Naive thymus-derived CD4-positive, alpha-beta T cell (primary cell): Measurements from ENCODE around the gene TMEM82. TPM values are rescaled to one million over a fixed set of nuclear protein-coding genes. Genes with fewer than 3 reads are reported as not detected.
A peak's percentile ranks its signal among the peaks of the same experiment; 100 is the strongest.

Source experiments
- ATAC-seq: fragments of 150-1000 bp; cut with Tn5 transposase; 2 replicates; pipeline ENCODE4 v1.10.0; 2021; ENCODE audit warnings: mild to moderate bottlenecking, moderate library complexity
- CTCF ChIA-PET: fragments of 350-600 bp; sonication (Branson Sonifier 250); formaldehyde crosslinking; loops from one replicate; lab custom pipeline; 2021; ENCODE audit warnings: antibody characterized with exemption; lab: Charles Lee
- POLR2A ChIA-PET: fragments of 350-600 bp; sonication (Branson Sonifier 250); formaldehyde crosslinking; loops from one replicate; lab custom pipeline; 2021; ENCODE audit warnings: antibody characterized with exemption, inconsistent platforms; lab: Charles Lee
- DNase-seq, 9 donors: peaks; one replicate each; pipeline versions ENCODE4 v3.0.0 to v3.0.0-alpha.2; 2020 to 2022; ENCODE audit warnings: mixed read lengths in 1 of 9
- H3K27ac ChIP-seq: one replicate; pipeline ENCODE4 v1.7.0; 2013; ENCODE audit warnings: mild to moderate bottlenecking, low read depth, low read length, moderate library complexity
- H3K27me3 ChIP-seq, 2 donors: one replicate each; pipeline ENCODE4 v1.7.0; 2013; ENCODE audit warnings: low read length in 2 of 2, mild to moderate bottlenecking in 2 of 2, moderate library complexity in 2 of 2; ENCODE audit not compliant: control insufficient read depth in 2 of 2, insufficient read depth in 2 of 2
- H3K36me3 ChIP-seq, 3 experiments: 1 replicate in 2 of 3; 2 replicates in 1 of 3; pipeline ENCODE4 v1.7.0; 2013; ENCODE audit warnings: low read length in 3 of 3, mild to moderate bottlenecking in 3 of 3, moderate library complexity in 1 of 3; ENCODE audit not compliant: insufficient read depth in 3 of 3, control insufficient read depth in 2 of 3
- H3K4me1 ChIP-seq, 2 donors: one replicate each; pipeline ENCODE4 v1.7.0; 2013; ENCODE audit warnings: low read length in 2 of 2, mild to moderate bottlenecking in 2 of 2, moderate library complexity in 1 of 2; ENCODE audit not compliant: control insufficient read depth in 2 of 2, insufficient read depth in 2 of 2
- H3K4me3 ChIP-seq: 2 replicates; pipeline ENCODE4 v1.7.0; 2013; ENCODE audit warnings: mild to moderate bottlenecking, low read length
- H3K9me3 ChIP-seq, 3 experiments: 1 replicate in 2 of 3; 2 replicates in 1 of 3; pipeline ENCODE4 v1.7.0; 2013; ENCODE audit warnings: low read length in 3 of 3; ENCODE audit not compliant: control insufficient read depth in 2 of 3
- H3K27ac Mint-ChIP-seq, 9 donors: one replicate each; pipeline ENCODE4 v1.8.0; 2020 to 2022; ENCODE audit warnings: mixed read lengths in 9 of 9, mild to moderate bottlenecking in 8 of 9, moderate library complexity in 5 of 9, inconsistent platforms in 2 of 9
- H3K27me3 Mint-ChIP-seq, 5 donors: one replicate each; pipeline ENCODE4 v1.8.0; 2021 to 2022; ENCODE audit warnings: mixed read lengths in 5 of 5, mild to moderate bottlenecking in 1 of 5
- H3K36me3 Mint-ChIP-seq, 5 donors: one replicate each; pipeline ENCODE4 v1.8.0; 2020 to 2022; ENCODE audit warnings: mixed read lengths in 5 of 5, mild to moderate bottlenecking in 3 of 5, inconsistent platforms in 1 of 5
- H3K4me1 Mint-ChIP-seq, 7 donors: one replicate each; pipeline ENCODE4 v1.8.0; 2020 to 2022; ENCODE audit warnings: mixed read lengths in 7 of 7, mild to moderate bottlenecking in 3 of 7, inconsistent platforms in 1 of 7
- H3K4me3 Mint-ChIP-seq, 10 donors: one replicate each; pipeline ENCODE4 v1.8.0; 2020 to 2022; ENCODE audit warnings: mild to moderate bottlenecking in 10 of 10, mixed read lengths in 10 of 10, moderate library complexity in 6 of 10, inconsistent platforms in 2 of 10
- H3K9me3 Mint-ChIP-seq, 11 donors: one replicate each; pipeline ENCODE4 v1.8.0; 2020 to 2022; ENCODE audit warnings: mixed read lengths in 11 of 11, mild to moderate bottlenecking in 4 of 11, inconsistent platforms in 1 of 11, moderate library complexity in 1 of 11
- intact Hi-C, 2 donors: fragments of 100-400 bp; cut with micrococcal nuclease; formaldehyde crosslinking; loops; one replicate each; pipeline ENCODE4 v1.15.1; 2023
- polyA plus RNA-seq, 2 donors: library from polyadenylated mRNA; unstranded; fragments of 300-500 nt; fragmentation: Illumina TruSeq; gene quantifications; one replicate each; pipeline ENCODE4 v1.2.3, GENCODE V29; 2021
- total RNA-seq, 6 experiments: library from RNA in 5 of 6; stranded (reverse) in 5 of 6; gene quantifications; 1 replicate in 5 of 6; 2 replicates in 1 of 6; pipeline ENCODE4 v1.2.3 and lab custom pipeline; 2021 to 2026

TMEM82 gene
- total and polyA plus RNA-seq, 7 experiments from 2014 or later: not detected

DNA sequence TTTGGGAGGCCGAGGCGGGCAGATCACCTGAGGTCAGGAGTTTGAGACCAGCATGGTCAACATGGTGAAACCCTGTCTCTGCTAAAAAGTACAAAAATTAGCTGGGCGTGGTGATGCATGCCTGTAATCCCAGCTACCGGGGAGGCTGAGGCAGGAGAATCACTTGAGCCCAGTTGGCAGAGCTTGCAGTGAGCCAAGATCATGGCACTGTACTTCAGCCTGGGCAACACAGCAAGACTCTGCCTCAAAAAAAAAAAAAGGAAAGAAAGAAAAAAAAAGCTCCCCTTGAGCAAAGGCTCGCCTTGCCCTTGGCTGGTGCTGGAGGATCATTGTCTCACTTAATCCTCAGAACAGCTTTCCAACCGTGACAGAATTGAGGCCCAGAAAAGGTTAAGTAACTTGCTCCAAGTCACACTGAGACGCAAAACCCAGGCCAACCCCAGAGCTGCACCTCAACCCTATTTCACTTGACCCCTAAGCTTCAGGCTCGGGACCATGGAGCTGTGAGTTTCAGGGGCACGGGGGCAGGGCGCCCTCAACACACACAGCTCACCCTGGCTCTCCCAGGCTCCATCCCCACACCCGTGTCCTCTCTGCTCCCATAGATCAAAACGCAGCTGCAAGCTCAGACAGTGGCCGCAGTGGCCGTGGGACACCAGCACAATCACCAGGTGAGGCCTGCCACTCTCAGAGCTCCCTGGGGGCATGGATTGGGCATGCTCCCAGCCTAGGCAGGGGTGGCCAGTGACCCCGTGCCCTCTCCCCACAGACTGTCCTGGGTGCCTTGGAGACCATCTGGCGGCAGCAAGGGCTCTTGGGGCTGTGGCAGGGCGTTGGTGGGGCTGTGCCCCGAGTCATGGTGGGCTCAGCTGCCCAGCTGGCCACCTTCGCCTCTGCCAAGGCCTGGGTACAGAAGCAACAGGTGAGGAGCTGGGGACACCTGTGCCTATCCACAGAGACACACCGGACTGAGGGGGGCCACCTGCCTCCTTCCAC is 4.7 kb upstream of the TMEM82 start:
- H3K4me1 Mint-ChIP-seq: peaks cover 5 to 7% (median 6%) of the 10 kb centered on the region in 7 donors
- H3K36me3 ChIP-seq: peaks cover 0 to 26% (median 0%) of the 10 kb centered on the region in 3 experiments
- ChIA-PET CTCF (interaction anchor here (0.5 to 0.6 kb wide), 4 partner anchors 79 to 528 kb away, joined by 3 read pairs; no protein-coding TSS in a partner anchor), POLR2A (no interaction called here)
- H3K36me3 Mint-ChIP-seq: peaks cover 0 to 7% (median 0%) of the 10 kb centered on the region in 5 donors
- intact Hi-C loops: no loop called here
- no peaks in the 10 kb centered on the region for H3K9me3 Mint-ChIP-seq
- ATAC-seq (no peak), DNase-seq (no peak)
- no peaks in the 10 kb centered on the region for H3K27me3 Mint-ChIP-seq
- no peaks in the 10 kb centered on the region for H3K4me1 ChIP-seq
- H3K27me3 ChIP-seq: no peaks in the 10 kb centered on the region
- H3K27ac ChIP-seq: no peak overlapping the region
- peak overlapping the region in 2 of 9 donors; percentile 29 to 71 for H3K27ac Mint-ChIP-seq
- no peak overlapping the region for H3K4me3 Mint-ChIP-seq
- H3K9me3 ChIP-seq: no peaks in the 10 kb centered on the region
- H3K4me3 ChIP-seq: no peak overlapping the region

DNA sequence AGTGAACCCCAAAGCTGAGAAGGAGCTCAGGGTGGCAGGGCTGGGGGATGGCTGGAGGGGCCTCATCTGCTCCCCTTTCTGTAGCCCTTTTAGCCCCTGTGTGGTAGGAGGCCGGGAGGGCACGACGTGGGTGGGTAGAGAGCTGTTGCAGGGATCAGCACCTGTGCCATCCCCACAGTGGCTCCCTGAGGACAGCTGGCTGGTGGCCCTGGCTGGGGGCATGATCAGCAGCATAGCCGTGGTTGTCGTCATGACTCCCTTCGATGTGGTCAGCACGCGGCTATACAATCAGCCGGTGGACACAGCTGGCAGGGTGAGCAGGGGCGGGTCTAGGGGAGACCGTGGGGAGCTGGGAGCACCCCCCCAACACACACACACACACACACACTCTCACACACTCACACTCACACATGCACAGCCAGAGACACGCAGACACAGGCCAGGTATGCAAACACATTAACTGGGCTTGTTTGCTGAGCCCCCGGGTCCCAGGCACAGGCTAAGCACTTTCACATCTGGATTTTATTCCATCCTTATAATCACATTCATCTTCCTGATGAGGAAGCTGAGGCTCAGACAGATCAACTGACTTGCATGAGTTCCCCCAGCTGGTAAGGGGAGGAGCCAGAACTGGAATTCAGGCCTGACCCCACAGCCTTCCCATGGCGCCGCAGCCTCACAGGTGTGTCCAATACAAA is 3.7 kb upstream of the TMEM82 start:
- no peaks in the 10 kb centered on the region for H3K27me3 ChIP-seq
- no peak overlapping the region for H3K4me3 ChIP-seq
- H3K27ac ChIP-seq: no peak overlapping the region
- no peaks in the 10 kb centered on the region for H3K27me3 Mint-ChIP-seq
- H3K4me1 Mint-ChIP-seq: peaks cover 5 to 7% (median 6%) of the 10 kb centered on the region in 7 donors
- H3K9me3 Mint-ChIP-seq: no peaks in the 10 kb centered on the region
- ChIA-PET POLR2A (no interaction called here), CTCF (interaction anchor here (0.6 to 1.5 kb wide), 2 partner anchors 144 to 268 kb away, joined by 3 to 7 read pairs; no protein-coding TSS in a partner anchor)
- peaks cover 0 to 16% (median 0%) of the 10 kb centered on the region in 3 experiments for H3K36me3 ChIP-seq
- no peak for ATAC-seq
- no peaks in the 10 kb centered on the region for H3K9me3 ChIP-seq
- no peak for DNase-seq
- no peak overlapping the region for H3K4me3 Mint-ChIP-seq
- H3K27ac Mint-ChIP-seq: peak overlapping the region in 2 of 9 donors; percentile 56 to 82
- intact Hi-C loops: no loop called here
- peaks cover 0 to 3% (median 0%) of the 10 kb centered on the region in 5 donors for H3K36me3 Mint-ChIP-seq
- no peaks in the 10 kb centered on the region for H3K4me1 ChIP-seq

DNA sequence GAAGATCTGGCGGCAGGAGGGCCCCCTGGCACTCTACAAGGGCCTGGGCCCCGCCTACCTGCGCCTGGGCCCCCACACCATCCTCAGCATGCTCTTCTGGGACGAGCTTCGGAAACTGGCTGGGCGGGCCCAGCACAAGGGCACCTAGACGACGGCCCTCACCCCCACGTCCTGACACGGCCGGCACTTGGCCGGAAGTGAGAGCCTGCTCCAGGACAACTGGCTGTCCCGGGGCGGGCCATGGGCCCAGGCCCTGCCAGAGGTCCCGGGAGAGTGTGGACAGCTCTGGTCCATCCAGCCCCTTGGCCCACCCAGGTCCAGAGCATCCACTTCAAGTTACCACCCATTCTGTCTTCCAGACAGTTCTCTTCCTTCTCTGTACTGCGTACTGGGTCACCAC is 3.0 kb upstream of the TMEM82 start:
- POLR2A ChIA-PET: no interaction called here
- H3K9me3 ChIP-seq: no peaks in the 10 kb centered on the region
- H3K27me3 ChIP-seq: no peaks in the 10 kb centered on the region
- Mint-ChIP-seq H3K27me3 (no peaks in the 10 kb centered on the region), H3K4me1 (peaks cover 5 to 7% (median 6%) of the 10 kb centered on the region in 7 donors), H3K36me3 (peaks cover 0 to 1% (median 0%) of the 10 kb centered on the region in 5 donors), H3K4me3 (no peak overlapping the region), H3K9me3 (no peaks in the 10 kb centered on the region), H3K27ac (peak overlapping the region in 2 of 9 donors; percentile 51 to 75)
- H3K4me1 ChIP-seq: no peaks in the 10 kb centered on the region
- CTCF ChIA-PET: interaction anchor here (1.5 kb wide), 1 partner anchor 145 kb away, joined by 7 read pairs; no protein-coding TSS in a partner anchor
- H3K27ac ChIP-seq: no peak overlapping the region
- no peak for ATAC-seq
- H3K36me3 ChIP-seq: peaks cover 0 to 9% (median 0%) of the 10 kb centered on the region in 3 experiments
- intact Hi-C loops: no loop called here
- DNase-seq: no peak
- H3K4me3 ChIP-seq: no peak overlapping the region

- Histone ChIP-seq H3K9me3 (no peaks in the 10 kb centered on the region), H3K4me1 (no peaks in the 10 kb centered on the region), H3K4me3 (no peak overlapping the region), H3K27me3 (no peaks in the 10 kb centered on the region), H3K27ac (no peak overlapping the region), H3K36me3 (peaks cover 0 to 5% (median 0%) of the 10 kb centered on the region in 3 experiments)
- CTCF ChIA-PET: interaction anchor here (1.5 kb wide), 1 partner anchor 145 kb away, joined by 7 read pairs; no protein-coding TSS in a partner anchor
- H3K27me3 Mint-ChIP-seq: no peaks in the 10 kb centered on the region
- H3K9me3 Mint-ChIP-seq: no peaks in the 10 kb centered on the region
- H3K4me3 Mint-ChIP-seq: no peak overlapping the region
- intact Hi-C loops: loop anchor here in 1 of 2 donors (2.0 to 5.0 kb wide), 2 partner anchors 97 to 162 kb away; no protein-coding TSS in a partner anchor
- DNase-seq: no peak
- H3K4me1 Mint-ChIP-seq: peaks cover 5 to 7% (median 6%) of the 10 kb centered on the region in 7 donors
- peaks cover 0 to 1% (median 0%) of the 10 kb centered on the region in 5 donors for H3K36me3 Mint-ChIP-seq
- H3K27ac Mint-ChIP-seq: peak overlapping the region in 3 of 9 donors; percentile 25 to 75 (median 51)
- POLR2A ChIA-PET: no interaction called here
- ATAC-seq: no peak
Observed at GRCh38 chr1:15739745-15740144, 2.6 kb upstream of the TMEM82 start.

GRCh38 chr1:15740924-15741850 is 1.1 kb upstream of the TMEM82 start:
- Mint-ChIP-seq H3K4me1 (peaks cover 5 to 7% (median 6%) of the 10 kb centered on the region in 7 donors), H3K27me3 (no peaks in the 10 kb centered on the region), H3K4me3 (peak overlapping the region in 1 of 10 donors; percentile 53), H3K27ac (peak overlapping the region in 5 of 9 donors; percentile 2 to 70 (median 56)), H3K9me3 (no peaks in the 10 kb centered on the region), H3K36me3 (peaks cover 0 to 1% (median 0%) of the 10 kb centered on the region in 5 donors)
- no peak overlapping the region for H3K4me3 ChIP-seq
- ChIA-PET POLR2A (interaction anchor here (0.6 kb wide), 1 partner anchor 398 kb away, joined by 3 read pairs; no protein-coding TSS in a partner anchor), CTCF (interaction anchor here (0.6 to 1.8 kb wide), 6 partner anchors 34 to 149 kb away, joined by 3 to 6 read pairs (median 4); no protein-coding TSS in a partner anchor)
- no peaks in the 10 kb centered on the region for H3K9me3 ChIP-seq
- H3K4me1 ChIP-seq: no peaks in the 10 kb centered on the region
- ATAC-seq (peak; percentile 77), DNase-seq (peak; percentile 38 to 74 (median 62))
- H3K27me3 ChIP-seq: no peaks in the 10 kb centered on the region
- H3K27ac ChIP-seq: no peak overlapping the region
- intact Hi-C loops: loop anchor here (1.0 to 5.0 kb wide), 3 partner anchors 98 to 164 kb away; no protein-coding TSS in a partner anchor
- no peaks in the 10 kb centered on the region for H3K36me3 ChIP-seq
